NB4 (cell line): ENCODE results near the gene EML4.

Experiments
- DNase-seq: peaks from one replicate; pipeline ENCODE4 v3.0.0; 2010; ENCODE audit warnings: low read depth
- H3K4me3 ChIP-seq: one replicate; pipeline ENCODE4 v1.5.1; 2011; ENCODE audit warnings: mild to moderate bottlenecking, low read depth, low read length, moderate library complexity
- CTCF ChIP-seq: IDR thresholded peaks from one replicate; pipeline ENCODE4 v1.5.1; 2012; ENCODE audit warnings: low read depth, low read length
- MAX ChIP-seq: IDR thresholded peaks from 2 replicates; pipeline ENCODE4 v1.6.1; 2011; ENCODE audit warnings: low read depth, low read length
- MYC ChIP-seq: IDR thresholded peaks from 2 replicates; pipeline ENCODE4 v1.6.1; 2011; ENCODE audit warnings: low read depth, low read length
- POLR2A ChIP-seq: IDR thresholded peaks from 2 replicates; pipeline ENCODE4 v1.6.1; 2011; ENCODE audit warnings: mild to moderate bottlenecking; ENCODE audit not compliant: insufficient read length; ENCODE audit errors: extremely low read depth

EML4 gene

GRCh38 chr2:42335514-42336104 lies 166.5 kb downstream of the EML4 start:
- TF ChIP-seq CTCF = no peak
- no peak for TF ChIP-seq MYC
- TF ChIP-seq MAX = no peak
- TF ChIP-seq POLR2A = no peak
- H3K4me3 ChIP-seq = no peak overlapping the region
- DNase-seq = no peak

- H3K4me3 ChIP-seq = no peak overlapping the region
- TF ChIP-seq CTCF = no peak
- no peak for DNase-seq
Measured at GRCh38 chr2:42336361-42336965, 167.3 kb downstream of the EML4 start.

- H3K4me3 ChIP-seq = no peak overlapping the region
- DNase-seq = no peak
- peak; percentile 32 for TF ChIP-seq CTCF
- no peak for TF ChIP-seq MYC
Measured at GRCh38 chr2:42337356-42337820, 168.2 kb downstream of the EML4 start.

- no peak overlapping the region for H3K4me3 ChIP-seq
- TF ChIP-seq MAX (no peak), POLR2A (no peak), CTCF (no peak), MYC (no peak)
- no peak for DNase-seq
Measured at GRCh38 chr2:42337846-42338566, 168.9 kb downstream of the EML4 start.

- DNase-seq = no peak
- TF ChIP-seq MAX = no peak
- no peak for TF ChIP-seq MYC
- TF ChIP-seq POLR2A = no peak
- TF ChIP-seq CTCF = no peak
- H3K4me3 ChIP-seq = no peak overlapping the region
Measured at GRCh38 chr2:42338567-42339190, 169.5 kb downstream of the EML4 start.
